GM19023 (cell line): ENCODE results near the gene IL21R.
"Not testable (repeated sequence)": the region's sequence is repeated elsewhere in the genome, so short reads cannot be mapped to it uniquely, and the experiment has no call there.

Source experiments
- ATAC-seq: cut with Tn5 transposase; IDR thresholded peaks from one replicate; pipeline ENCODE4 v1.9.1; 2021; ENCODE audit warnings: mild to moderate bottlenecking, moderate library complexity; ENCODE audit not compliant: unreplicated experiment

Gene IL21R

DNA sequence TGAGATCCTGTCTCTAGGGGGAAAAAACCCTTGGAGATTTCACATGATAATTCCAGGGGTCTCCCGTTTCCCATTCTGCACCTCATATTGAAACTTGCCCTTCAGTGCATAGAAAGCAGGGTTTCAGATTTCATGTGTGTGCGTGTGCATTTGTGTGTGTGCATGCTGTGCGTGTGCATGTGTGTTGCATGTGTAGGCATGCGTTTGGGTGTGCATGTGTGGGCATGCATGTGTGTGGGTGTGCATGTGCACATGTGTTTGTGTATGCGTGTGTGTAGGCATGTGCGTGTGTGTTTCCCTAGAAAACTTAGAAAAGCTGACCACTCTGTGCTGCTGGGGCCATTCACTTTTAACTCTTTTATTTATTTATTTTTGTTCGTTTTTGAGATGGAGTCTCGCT, 40.0 kb downstream of the IL21R start:
- no peak for ATAC-seq

DNA sequence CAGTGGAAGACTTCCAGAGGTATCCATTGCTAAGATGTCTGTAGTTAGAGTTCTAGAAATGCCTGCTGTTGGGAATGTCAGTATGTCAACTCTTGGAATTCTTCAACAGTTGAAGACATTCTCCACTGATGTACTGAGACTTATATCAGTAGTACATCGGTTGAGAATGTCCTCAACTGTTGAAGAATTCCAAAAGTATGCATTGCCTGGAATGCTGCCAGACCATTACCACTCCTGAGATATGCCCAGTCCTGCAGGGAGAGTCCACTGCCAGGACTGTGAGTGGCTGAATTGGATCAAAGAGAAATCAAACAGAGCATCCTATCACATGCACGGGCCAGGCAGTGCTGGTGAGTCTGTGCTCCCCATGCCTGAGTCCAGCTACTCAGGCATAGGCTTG, 42.0 kb downstream of the IL21R start:
- no peak for ATAC-seq

DNA sequence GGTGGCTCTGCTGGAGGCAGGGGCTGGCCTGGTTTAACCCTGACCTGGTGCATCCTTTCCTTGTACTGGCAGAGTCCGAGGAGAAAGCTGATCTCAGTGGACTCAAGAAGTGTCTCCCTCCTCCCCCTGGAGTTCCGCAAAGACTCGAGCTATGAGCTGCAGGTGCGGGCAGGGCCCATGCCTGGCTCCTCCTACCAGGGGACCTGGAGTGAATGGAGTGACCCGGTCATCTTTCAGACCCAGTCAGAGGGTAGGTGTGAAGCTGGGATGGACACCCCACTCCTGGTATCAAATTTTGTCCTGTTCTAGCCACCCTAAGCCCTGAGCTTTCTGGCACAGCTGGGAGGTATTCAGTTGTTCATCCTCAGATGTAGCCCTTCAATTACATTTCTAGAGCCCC, 42.5 kb downstream of the IL21R start:
- no peak for ATAC-seq

DNA sequence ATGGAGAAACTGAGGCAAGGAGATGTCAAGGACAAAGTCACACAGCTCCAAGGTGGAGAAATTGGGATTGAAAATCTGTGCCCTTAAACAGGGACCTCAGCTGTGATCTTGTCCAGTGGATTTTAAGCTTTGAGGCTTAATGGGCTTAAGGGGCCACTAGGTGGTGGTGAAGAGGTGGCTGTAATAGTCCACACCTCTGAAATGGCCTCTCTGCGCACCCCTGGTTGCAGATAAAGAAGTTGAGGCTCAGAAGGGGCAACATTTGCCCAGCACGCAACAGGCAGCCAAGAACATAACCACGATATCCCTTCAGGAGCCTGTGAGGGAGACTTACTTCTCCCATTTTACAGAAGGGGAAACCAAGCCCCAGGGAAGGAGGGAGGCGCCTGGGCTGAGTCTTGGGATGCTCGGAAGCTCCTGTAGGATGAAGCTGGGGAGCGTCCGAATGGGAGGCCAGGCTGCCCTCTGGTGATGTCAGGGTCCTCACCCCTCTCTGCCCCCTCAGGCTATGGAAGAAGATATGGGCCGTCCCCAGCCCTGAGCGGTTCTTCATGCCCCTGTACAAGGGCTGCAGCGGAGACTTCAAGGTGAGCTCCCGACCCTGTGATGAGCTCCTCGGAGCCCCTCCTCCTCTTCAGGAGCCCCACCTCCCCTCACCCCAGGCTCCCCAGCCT, 43.7 kb downstream of the IL21R start:
- no peak for ATAC-seq

DNA sequence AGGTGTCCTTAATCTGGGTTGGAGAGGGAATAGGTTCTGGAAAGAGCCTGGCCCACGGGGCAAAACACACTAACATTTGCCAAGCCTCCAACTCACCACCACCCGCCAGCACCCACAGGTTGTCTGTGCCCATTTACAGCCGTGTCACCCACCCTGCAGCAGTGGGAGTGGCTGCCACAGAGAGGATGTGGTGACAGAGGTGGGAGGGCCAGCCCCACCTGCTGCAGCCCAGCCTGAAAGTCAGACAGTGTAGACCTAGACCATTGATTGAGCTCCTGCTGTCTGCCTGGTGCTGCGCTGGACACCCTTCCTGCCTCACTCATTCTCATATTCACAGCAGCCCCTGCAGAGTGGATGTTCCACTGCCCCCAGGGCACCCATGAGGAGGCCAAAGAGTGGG, 44.7 kb downstream of the IL21R start:
- ATAC-seq: no peak

DNA sequence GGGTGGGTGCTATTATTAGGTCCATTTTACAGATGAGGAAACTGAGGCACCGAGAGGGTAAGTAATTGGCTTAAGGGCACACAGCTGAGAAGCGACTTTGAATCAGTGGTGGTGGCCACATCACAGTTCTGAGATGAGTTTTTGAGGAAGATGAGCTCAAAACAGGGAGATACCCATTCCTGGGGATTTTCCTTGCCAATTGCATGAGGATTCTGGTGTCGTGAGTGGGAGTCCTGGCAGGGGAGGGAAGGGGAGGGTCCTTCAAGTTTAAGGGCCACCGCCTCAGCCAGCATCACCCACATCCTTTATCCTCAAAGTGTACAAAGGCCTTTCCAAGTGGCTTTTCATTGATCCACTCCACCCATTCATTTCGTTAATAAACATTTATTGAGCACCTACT, 45.3 kb downstream of the IL21R start:
- ATAC-seq: no peak

DNA sequence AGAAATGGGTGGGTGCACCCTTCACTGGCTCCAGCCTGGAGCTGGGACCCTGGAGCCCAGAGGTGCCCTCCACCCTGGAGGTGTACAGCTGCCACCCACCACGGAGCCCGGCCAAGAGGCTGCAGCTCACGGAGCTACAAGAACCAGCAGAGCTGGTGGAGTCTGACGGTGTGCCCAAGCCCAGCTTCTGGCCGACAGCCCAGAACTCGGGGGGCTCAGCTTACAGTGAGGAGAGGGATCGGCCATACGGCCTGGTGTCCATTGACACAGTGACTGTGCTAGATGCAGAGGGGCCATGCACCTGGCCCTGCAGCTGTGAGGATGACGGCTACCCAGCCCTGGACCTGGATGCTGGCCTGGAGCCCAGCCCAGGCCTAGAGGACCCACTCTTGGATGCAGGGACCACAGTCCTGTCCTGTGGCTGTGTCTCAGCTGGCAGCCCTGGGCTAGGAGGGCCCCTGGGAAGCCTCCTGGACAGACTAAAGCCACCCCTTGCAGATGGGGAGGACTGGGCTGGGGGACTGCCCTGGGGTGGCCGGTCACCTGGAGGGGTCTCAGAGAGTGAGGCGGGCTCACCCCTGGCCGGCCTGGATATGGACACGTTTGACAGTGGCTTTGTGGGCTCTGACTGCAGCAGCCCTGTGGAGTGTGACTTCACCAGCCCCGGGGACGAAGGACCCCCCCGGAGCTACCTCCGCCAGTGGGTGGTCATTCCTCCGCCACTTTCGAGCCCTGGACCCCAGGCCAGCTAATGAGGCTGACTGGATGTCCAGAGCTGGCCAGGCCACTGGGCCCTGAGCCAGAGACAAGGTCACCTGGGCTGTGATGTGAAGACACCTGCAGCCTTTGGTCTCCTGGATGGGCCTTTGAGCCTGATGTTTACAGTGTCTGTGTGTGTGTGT, 46.8 kb downstream of the IL21R start:
- ATAC-seq: no peak

DNA sequence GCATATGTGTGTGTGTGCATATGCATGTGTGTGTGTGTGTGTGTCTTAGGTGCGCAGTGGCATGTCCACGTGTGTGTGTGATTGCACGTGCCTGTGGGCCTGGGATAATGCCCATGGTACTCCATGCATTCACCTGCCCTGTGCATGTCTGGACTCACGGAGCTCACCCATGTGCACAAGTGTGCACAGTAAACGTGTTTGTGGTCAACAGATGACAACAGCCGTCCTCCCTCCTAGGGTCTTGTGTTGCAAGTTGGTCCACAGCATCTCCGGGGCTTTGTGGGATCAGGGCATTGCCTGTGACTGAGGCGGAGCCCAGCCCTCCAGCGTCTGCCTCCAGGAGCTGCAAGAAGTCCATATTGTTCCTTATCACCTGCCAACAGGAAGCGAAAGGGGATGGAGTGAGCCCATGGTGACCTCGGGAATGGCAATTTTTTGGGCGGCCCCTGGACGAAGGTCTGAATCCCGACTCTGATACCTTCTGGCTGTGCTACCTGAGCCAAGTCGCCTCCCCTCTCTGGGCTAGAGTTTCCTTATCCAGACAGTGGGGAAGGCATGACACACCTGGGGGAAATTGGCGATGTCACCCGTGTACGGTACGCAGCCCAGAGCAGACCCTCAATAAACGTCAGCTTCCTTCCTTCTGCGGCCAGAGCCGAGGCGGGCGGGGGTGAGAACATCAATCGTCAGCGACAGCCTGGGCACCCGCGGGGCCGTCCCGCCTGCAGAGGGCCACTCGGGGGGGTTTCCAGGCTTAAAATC, 47.6 kb downstream of the IL21R start:
- peak; percentile 52 for ATAC-seq

DNA sequence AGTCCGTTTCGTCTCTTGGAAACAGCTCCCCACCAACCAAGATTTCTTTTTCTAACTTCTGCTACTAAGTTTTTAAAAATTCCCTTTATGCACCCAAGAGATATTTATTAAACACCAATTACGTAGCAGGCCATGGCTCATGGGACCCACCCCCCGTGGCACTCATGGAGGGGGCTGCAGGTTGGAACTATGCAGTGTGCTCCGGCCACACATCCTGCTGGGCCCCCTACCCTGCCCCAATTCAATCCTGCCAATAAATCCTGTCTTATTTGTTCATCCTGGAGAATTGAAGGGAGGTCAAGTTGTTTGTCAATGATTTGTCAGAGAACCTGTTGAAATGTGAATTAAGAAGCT, 48.2 kb downstream of the IL21R start:
- peak; percentile 18 for ATAC-seq

DNA sequence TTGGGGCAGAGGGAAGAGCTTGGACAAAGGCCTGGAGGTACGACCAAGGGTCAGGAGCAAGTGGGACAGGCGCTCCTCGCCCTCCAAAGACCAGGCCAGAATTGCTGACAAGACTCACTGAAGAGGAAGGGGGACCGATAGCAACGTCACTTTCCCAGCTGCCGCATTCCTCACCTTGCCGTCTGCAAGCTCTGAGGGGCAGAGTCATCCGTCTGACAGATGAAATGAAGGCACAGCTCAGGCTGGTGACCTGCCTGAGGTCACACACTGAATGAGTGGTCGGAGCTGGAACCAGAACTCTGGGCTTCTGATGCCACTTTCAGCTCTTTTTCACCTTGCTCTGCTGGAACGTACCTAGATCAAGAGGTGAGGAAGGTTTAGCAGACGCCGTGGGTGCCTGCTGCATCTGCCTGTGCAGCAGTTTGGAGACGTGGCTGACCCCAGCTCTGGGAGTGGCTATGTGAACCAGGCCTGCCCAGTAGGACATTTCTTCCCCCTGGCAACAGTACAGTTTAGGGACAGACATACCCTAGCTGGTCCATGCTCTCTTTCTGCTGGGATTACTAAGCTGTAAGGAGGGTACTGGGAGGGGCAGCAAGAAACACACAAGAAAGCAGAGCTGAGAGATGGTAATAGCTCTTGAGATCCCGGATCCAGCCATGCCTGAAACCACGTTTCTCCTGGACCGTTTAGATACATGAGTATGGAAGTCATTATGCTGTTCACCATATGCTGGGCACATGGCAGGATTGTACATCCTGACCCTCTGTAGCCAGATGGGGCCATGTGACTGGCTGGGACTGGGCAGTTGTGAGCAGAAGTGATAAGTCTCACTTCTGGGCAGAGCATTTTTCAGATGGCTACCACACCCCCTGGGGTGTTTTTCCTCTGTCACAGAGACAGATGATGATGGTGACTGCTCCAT, 50.9 kb downstream of the IL21R start:
- no peak for ATAC-seq

DNA sequence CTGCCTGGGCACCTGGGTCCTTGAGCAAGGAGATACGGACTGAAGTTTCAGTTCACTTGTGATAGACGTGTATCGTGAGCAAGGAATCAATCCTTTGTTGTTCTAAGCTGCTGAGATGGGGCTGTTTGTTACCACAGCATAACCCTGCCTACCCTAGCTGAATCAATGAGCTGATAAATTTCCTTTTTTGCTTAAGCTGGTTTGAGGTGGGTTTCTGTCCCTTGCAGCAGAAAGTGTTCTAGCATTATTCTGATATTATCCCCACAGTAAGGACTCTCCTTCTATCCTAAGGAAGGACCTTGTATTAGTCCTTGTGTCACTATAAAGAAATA, 51.5 kb downstream of the IL21R start:
- ATAC-seq: no peak

DNA sequence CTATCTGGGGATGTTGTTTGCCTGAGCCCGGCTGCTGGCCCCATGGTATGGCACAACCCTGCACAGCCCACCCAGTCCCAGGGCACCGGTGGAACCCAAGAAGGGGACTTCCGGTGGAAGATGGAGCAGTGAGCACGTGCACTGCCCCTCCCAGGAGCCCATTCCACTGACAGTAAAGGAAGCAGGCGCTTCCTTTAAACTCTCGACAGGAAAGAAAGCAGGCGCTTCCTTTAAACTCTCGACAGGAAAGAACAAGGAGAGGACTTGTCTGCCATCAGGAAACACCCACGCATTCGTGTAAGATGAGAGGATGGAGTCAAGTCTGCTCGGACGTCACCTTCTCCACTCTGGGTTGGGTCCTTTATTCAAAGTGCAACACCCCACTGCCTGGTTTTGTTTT, 53.7 kb downstream of the IL21R start:
- no peak for ATAC-seq

DNA sequence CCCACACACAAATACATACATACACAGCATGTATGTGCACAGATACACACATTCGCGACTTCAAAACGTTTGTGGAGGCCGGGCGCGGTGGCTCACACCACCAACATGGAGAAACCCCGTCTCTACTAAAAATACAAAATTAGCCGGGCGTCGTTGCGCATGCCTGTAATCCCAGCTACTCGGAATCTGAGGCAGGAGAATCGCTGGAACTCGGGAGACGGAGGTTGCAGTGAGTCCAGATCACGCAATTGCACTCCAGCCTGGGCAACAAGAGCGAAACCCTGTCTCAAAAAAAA, 55.6 kb downstream of the IL21R start:
- not testable (repeated sequence) for ATAC-seq

DNA sequence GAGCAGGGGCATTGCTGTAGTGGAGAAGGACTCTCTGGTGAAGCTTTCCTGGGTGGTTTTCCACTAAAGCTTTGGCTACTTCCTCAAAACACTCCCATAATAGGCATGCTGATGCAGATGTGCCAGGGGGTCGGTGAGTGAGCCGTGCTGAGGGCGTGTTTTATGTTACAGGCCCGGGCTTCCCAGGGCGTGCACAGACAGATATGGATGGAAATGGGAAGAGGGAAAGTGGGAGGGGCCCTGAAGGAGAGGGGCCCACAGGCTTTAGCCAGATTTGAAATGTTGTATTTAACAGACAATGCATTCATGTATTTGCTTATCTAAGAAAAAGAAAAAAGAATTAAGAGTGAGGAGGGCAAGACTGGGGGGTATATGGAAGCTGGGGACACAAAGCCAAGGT, 56.3 kb downstream of the IL21R start:
- ATAC-seq: no peak

DNA sequence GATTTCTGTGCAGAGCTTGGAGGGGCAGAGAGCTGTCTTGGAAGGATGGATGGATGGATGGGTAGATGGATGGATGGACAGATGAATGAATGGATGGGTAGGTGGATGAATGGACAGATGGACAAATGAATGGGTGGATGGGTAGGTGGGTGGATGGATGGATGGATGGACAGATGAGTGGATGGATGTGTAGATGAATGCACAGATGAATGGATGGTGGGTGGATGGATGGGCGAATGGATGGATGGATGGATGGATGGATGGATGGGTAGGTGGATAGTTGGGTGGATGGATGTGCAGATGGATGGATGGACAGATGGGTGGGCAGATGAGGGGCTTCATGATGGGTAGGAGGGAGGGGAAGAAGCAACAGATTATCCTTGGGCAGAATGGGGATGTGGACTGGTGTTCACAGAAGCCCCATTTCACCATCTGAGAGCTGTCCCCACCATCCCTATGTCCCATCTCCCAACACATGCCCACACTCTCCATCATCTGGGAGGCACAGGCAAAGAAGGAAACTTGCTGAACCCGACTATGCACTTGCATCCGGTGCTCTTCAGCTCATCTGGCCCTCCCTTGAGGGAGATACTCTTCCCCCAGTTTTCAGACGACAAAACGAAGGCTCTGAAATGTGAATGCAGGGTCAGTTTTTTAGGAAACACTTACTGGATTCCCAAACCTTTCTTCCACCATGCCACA, 57.2 kb downstream of the IL21R start:
- ATAC-seq: no peak

DNA sequence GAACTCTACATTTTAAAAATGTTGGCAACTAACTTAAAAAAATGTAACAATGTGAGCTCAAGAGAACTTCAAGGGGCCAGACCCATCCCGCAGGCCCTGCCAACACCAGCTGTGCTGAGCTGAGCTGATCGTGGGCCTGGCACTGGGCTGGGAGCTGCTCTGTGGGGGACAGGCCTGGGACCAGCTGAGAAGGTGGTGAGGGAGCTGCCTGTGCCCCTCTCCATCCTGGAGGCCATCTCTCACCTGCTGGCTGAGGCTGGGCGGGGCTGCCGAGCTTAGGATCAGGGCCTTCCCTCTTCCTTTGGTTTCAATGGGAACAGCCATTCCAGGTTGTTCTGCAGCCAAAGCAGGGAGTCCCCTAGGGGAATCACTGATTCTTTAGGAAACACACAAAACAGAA, 58.2 kb downstream of the IL21R start:
- no peak for ATAC-seq

DNA sequence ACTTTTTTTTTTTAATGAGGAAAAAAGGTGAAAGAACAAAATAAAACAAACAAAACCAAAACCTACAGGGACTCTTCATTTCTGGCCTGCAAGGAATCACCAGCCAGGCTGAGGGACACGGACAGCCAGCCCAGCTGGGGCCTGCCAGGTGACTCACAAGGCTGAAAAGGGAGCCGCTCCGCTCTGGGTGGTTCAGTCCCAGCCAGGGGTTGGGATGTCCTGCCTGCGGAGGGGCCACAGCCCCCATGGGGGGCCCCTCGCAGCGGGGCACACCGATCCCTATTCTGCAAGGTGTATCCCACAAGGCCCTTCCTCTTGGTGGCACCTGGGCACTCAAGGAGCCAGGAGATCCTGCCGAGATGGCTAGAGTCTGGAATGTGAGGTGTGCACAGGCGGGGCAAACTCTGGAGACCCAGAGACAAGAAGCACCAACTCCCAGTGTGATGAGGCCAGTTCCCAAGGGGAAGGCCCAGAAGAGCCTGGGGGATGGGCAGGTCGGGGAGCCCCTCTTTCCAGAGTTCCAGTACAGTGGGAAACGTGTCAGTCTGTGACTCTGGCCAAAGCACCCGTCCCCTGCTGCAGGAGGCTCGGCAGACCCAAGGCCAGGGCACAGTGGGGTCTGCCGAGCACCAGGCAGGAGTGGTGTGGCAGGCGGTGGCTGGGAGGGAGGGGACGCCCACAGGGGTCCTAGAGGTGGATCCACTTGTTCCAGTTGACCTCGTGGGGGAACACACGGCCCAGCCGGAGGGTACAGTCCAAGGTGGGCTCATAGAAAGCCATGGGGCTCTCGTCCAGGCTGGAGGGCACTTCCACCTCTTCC, 58.9 kb downstream of the IL21R start:
- no peak for ATAC-seq

DNA sequence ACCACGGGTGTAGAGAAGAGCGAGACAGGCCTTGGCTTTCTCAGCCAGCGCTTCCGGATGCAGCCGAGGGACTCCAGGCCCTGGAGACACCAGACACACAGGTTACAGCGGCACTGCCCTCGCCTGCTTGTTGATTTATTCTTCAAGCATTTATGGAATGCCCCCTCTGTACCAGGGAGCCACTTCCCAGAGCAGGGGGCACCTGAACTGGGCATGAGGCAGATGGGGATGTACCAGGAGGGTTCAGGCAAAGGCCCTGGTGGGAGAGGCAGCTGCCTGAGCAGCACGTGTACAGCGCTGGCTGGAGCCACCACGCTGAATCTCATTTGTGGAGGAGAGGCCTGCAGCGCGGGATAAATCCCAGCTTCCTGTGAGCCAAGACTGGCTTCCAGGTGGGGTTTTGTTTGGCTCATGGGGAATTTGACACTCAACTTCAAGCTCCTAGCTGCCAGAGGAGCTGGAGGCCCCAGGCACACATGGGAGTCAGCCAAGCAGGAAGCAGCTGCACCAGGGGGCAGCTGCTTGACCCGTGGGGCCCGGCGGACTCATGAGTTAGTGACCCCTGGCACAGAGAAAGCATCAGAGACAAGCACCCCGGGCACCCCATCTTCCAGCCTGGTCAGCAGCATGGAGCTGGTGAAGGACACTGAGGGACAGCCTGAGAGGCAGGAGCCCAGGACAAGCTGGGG, 59.7 kb downstream of the IL21R start:
- ATAC-seq: no peak

DNA sequence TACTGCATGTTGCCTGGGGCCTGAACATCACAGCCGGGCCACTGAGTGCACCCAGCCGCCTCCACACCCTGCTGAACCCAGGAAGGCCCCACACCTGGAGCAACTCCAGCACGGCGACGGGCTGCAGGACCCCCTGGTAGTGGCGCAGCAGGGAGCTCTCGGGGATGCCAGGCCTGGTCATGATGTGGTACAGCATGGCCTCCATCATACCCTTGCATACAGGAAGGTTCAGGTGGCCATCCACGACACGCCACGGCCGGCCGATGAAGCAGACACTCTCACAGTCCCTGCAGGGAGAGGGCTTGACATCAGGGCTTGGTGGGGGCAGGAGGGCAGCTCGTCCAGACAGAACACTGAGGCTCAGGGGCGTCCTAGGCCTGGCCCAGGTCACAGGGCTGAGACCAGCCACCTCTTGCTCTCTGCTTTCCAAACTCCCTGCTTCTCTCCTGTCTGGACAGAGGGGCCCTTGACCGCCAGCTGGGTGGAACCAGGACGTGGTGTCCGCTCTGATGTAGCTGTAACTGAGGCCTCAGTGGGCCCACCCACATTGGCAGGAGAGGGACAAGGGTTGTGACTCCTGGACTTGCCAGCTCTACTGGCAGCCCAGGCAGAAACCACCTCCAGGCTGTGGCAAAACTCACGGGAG, 60.3 kb downstream of the IL21R start:
- no peak for ATAC-seq
